Activated naive CD4-positive, alpha-beta T cell (primary cell): ENCODE data around the gene SQSTM1.

Source experiments
- DNase-seq, 4 experiments: peaks; one replicate each; lab custom pipeline; 2025; lab: John Stamatoyannopoulos, UW

Gene SQSTM1

DNA sequence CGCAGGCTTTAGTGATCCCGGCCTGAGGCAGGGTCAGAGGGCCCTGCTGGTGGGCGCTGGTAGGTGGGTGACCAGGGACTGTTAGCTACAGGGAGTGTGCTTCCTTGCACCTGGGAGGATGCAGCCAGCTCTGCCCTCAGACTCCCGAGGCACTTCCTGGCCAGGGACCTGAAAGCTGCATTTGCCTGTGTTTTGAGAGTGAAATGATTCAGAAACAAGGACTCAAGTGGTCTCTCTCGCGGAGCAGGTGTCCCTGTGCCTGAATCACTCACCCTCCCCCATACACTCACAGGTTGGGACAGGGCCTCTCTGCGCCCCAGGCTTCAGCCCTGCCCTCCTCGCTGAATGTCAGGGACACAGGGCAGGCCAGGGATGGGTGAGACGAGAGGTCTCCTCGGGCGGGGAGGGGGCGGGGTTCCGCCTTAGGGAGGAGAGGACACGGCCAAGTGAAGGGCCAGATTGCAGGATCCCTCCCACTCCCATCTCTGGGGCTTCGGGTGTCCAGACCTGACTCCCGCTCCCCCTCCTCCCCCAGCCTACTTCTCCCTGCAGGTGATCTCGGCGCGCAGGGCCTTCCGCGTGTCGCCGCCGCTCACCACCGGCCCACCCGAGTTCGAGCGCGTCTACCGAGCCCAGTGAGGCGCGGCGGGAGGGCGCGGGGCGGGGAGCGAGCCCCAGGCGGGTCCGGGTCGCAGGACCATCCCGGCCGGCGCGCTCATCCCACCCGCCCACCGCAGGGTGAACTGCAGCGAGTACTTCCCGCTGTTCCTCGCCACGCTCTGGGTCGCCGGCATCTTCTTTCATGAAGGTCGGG, 25.4 kb upstream of the SQSTM1 start:
- no peak for DNase-seq

DNA sequence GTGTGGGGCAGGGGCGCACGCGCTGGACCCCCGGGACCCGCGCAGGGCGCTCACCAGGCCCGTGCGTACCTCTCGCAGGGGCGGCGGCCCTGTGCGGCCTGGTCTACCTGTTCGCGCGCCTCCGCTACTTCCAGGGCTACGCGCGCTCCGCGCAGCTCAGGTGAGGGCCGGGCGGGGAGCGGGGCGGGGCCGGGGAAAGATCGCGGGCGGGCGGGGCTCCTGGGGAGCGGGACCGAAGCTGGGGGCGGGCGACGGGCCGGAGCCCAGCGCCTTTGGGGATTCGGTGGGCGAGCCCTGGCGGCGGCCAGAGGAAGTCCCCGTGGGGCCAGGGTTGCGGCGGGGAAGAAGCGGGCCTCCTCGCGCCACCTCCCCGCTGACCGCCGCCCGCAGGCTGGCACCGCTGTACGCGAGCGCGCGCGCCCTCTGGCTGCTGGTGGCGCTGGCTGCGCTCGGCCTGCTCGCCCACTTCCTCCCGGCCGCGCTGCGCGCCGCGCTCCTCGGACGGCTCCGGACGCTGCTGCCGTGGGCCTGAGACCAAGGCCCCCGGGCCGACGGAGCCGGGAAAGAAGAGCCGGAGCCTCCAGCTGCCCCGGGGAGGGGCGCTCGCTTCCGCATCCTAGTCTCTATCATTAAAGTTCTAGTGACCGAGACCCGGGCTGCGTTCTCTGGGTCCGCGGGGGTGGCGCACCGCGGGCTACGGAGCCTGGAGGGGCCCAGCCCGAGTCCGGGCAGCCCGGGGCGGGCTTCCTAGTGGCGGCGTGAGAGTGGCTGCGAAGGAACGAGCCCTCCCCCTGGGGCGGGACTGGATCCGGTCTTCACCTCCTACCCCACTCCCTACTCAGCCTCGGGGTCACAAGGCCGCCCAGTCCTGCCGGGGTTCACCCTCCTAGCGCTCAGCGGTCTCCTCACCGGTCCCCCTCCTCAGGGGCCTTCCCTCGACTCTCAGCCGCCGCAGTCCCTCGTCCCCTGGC, 24.6 kb upstream of the SQSTM1 start:
- DNase-seq = peak in 2 of 4 experiments; percentile 59 to 69

DNA sequence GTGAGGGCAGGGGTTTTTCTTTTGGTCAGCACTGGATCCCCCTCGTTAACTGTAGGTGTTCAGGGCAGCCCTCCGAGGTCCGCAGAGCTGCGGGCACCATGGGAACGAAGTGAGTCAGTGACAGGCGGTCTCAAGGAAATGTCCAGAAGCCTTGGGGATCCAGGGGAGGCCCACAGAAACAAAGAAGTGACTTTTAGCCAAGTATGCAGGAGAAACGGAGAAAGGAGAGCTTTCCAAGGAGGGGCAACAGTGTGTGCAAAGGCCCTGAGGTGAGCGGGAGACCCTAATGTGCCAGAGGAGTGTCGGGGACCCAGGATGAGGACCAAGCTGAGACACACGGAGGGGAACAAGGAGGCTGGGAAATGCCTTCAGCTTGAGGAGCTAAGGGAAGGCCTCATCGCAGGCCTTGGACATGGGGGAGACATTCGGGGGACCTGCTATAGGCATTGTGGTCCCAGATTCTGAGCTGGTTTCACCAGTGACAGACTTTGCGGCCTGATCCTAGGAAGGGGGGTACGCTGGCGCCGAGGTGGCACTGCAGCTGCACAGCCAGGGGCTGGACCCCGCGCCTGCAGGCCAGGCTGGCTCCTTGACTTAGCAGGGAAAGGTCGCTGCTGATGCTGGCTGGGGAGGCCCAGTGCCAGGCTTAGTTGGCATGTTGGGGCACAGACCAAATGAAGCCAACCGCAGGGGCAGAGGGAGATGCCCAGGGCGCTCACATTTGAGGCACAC, 23.7 kb upstream of the SQSTM1 start:
- no peak for DNase-seq

DNA sequence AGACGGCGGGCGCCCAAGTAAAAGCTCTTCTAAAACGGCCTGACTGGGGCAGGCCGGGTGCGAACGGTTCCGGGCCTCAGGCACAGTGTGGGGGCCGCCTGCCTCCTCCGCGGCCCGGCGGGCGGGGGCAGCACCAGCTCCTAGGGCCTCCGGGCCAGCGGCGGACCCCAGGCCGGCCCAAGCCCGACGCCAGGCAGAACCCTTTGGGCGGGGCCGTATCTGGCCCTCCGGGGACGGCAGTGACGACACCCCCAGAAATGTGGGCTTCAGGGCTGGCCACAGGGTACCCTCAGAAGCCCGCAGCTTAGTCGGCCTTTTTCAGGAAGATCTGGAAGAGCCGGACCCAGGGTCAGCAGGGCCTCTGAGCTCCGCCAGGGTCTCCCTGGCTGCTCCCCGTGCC, 23.0 kb upstream of the SQSTM1 start:
- DNase-seq = no peak

DNA sequence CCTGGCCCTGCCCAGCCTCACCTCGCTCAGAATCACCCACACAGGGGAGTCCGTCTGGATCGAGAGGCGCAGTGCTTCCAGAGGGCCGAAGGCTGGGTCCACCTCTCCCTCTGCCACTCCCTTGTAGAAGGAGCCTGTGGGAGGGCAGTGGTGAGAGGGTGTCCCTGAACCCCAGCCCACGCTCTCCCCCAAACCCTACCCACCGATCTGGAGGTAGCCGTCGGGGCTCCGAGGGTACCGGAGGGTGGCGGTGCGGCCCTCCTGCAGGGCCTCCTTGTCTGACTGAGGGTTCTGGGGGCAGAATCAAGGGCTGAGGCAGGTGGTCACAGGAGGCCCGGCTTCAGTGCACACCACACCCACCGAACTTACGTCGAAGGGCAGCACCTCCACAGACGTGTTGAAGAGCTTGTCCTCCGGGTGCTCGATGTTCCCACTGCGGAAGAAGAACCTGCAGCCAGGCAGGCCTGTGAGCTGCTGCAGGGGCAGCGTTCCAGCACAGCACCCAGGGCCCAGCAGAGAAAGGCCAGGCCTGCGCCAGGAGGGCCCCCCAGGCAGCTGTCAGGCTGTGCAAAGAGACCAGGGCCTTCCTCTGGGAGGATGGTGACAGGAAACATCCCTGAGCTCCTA, 22.4 kb upstream of the SQSTM1 start:
- DNase-seq = no peak

DNA sequence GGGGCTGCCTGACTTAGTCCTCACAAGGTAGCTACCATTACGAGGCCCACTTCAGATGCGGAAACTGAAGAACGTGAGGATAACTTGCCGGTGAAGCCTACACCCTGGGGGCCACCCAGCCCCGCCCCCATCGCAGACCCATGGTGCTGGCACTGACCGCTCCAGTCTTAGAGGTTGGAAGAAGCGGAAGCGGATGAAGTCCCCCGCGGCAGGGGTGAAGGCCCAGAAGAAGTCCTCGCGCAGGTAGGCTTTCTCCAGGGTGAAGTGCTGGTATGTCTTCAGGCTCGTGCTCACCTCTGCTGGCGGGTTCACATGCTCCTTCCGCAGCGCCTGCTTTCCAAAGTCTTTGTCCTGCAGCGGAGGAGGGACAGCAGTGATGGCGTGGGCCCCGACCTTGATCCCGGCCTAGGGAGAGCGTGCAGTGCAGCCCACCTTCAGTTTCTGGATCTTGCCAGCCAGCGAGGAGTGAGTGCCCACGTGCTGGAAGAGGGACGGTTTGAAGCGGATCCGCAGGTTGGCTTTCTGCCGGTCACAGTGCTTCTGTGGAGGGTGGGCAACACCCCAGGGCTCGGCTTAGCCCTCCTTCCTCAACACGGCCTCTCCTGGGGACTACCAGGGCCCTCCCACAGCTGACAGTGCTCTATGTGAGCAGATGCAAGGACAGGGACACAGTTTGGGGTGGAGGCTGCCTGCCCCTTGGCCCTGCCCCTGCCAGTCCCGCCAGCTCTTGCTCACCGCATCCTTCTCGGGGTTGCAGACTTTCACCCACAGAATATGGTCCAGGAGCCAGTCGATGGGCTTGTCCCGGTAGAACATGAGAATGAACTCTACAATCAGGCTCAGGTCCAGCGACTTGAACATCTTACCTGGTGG, 21.7 kb upstream of the SQSTM1 start:
- no peak for DNase-seq

DNA sequence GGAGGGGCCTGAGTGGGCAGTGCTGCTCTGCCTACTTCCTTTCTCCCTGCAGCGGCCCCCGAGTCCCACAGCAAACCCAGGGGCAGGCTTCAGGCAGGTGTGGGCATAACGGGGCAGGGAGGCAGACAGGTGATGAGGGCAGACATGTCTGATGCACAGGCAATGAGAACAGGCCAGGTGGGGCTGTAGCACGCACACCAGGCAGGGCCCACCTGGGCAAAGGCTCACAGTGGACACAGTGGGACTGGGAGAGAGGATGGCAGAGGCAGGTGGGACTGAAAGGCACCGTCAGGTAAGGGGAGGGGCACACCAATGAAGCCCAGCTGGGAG, 21.1 kb upstream of the SQSTM1 start:
- DNase-seq = no peak

DNA sequence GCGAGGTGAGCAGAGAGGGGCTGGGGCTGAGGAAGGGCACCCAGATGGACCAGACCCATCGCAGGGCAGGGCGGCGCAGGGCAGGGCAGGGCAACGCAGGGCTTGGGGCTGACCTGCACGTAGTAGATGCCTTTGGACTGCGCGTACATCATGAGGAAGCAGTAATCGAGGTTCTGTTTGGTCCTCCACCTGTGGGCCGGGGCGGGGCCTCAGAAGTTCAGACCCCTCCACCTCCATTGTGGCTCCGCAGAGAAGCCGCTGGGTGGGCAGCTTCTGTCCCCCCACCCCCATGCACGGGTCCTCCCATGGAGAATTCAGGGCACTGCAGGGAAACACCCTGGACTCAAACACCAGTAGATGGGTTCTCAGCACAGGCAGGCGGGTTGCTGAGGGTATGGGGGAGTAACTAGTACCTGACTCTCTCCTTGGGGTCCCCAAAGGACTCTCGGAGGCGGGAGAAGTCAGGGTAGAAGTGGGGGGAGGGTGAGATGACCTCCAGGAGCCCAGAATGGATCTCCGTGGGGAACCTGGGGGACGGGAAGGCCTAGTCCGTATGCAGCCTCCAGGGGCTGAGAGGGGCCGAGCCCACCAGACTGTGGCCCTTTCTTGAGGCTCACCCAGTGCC, 20.5 kb upstream of the SQSTM1 start:
- DNase-seq = no peak

DNA sequence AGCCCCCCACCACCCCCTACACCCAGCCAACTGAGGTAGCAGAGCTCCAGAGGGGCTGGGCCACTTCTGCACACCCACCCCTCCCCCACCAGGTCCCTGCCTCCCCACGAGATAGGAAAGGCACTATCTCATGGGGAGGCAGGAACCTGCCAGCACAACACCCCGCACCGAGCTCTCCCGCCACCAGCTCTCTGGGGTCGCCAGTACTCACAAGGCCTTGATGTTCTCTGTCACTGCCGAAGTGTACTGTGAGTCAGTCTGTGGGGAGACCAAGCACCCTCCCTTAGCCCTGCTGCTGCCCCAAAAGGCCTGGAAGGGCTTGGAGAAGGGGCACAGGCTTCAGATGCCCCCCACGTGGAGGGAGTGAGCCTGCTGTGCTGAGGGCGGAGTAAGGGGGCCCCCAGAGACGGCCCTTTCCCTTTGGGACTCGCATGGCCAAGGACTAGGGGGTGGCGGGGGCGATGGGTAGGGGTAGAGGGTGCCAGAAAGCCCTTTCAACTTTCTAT, 20.0 kb upstream of the SQSTM1 start:
- DNase-seq = no peak

DNA sequence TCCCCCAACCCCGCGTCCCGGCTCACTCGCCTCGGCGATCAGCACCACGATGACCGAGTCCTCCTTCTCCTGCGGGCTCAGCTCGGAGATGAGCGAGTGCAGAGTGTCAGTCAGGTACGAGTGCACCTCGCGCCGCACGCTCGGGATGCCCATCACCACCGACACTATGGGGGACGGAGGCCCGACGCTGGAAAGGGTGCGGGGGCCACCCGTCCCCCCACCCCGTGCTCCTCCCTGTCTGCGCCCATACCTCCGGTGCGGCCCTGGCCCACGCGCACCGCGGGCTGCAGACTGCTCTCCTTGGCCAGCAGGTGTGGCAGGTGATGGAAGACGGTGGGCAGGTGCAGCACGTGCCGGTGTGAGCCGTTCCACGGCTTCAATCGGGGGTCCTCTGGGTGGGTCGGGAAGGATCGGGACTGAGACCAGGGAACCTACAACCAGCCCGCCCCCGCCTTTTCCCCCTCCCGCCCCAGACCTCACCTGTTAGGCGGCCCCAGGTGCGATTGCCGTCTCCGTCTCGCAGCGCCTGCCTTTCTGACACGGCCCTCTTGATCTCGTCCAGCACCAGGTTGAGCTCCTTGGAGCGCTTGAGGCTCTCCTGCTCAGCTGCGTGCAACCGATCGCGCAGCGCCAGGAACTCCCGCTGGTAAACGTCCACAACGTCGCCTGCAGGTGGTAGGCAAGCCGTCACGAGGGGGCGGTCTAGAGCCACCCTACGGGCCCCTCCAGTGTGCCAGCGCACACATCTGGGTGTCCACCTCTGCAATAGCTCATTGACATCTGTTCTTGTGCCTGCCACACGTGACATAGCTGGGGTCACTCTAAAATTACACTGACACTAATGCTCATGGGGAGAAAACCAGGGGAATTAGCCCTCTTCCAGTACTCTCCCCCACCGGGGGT, 19.1 kb upstream of the SQSTM1 start:
- DNase-seq = peak; percentile 51 to 83 (median 74)

DNA sequence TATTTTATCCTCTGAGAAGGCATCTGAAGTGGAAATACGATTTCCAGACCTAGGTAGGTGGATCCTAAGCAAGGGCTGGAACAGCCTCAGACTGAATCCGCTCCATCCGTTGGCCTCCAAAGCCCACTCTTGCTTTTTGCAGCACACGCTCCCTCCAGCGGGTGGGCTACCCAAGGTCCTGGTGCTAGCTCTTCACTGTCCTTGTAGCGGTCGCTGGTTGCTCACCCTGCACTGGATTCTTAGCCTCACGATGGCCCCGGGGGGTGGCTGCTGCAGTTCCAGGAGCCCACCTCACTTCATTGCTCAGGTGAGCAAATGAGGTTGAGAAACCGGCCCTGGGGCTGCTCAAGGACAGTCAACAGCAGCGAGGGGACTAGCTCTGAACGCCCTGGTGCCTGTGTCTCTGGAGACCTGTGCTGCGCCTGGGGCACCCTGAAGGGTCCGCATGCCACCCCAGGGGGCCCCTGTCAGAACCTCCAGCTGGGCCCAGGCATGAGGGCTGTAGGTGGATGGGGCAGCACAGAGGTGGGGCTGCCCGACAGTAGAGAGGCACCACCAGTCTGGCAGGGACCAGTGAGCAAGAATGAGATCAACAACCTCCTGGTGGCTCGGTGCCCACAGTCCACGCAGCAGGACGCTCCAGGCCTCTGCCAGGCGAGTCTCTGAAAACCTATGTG, 18.4 kb upstream of the SQSTM1 start:
- DNase-seq = no peak

DNA sequence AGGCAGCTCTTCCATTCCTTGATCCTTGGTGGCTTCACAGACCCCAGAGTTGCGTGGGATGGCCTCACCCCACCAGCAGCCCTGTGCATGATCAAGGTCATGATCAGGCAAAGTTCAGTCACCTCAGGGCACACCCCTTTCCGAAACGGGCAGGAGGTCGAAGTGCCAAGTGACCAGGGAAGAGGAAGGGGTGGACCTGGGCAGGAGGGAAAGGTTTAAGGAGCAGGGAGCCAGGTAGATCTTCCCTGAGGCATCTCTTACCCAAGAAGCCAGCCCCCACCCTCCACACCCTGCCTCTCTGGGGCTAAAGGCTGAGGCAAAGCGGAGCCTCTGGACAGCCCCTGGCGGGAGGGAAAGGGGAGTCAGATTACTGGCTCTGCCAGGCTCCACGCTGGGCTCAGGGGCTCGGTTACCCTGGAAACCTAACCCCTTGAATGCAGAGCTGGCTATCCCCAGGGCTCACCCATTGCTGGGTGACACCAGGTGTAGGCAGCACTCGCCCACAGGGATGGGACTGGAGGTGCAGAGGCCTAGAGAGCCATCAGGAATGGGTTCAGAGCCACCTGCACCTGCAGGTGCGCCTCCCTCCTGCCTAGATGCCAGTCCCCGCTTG, 17.6 kb upstream of the SQSTM1 start:
- no peak for DNase-seq

DNA sequence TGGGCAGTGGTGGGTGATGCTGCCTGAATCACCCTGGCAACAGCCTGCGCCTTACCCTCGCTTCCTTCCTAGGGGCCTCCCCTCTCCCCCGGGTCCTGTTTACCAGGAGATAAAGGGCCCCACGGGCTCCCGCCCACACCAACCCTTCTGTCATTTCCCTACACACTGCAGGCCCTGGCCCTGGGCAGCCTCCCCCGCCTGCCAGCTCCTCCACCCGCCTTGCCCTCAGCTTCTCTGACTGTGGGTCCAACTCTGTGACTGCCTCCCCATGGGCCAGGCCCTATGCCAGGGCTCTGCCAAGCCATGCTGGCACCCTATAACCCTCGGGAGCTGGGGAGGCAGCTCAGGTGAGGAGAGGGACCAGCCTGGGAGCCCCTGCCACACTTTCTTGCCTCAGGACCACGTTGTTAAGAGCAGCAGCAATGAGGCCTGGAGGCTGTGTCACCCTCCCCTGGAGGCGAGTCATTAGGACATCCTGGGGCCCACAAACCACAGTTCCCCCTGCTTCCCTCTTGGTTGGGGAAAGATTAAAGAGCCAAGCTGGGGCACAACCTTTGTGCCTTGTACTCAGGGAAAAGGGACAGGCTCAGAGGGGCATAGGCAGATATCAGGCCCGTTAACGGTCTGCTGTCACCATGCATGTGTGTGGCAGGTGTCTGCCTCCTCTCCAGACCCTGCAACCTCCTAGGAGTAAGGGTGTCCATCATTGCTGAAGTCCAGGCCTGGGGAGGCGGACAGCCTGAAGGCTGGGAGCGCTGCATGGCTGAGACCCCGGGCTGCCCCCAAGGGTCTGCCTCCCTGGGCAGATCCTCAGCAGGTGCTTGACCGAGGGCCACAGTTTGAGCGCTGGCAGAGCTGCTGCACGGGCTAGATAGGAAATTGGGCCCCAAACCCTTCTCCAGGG, 16.8 kb upstream of the SQSTM1 start:
- DNase-seq = no peak

DNA sequence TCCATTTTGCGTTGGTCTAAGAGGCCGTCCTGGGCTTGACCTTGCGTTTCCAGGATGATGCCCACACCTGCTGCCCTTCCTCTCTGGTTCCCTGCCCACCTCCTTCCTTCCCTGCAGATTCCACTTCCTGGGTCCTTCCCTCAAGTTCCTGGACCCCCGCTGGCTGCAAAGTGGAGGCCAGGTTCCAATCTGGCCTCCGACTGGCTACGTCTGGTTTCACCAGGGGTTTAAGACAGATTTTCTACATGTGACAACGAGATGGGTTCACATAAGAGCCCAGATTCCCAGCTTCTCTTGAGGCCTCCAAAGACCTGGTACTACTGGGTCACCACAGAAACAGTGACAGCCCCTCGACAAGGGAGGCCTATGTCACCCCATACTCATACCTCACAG, 16.2 kb upstream of the SQSTM1 start:
- no peak for DNase-seq

DNA sequence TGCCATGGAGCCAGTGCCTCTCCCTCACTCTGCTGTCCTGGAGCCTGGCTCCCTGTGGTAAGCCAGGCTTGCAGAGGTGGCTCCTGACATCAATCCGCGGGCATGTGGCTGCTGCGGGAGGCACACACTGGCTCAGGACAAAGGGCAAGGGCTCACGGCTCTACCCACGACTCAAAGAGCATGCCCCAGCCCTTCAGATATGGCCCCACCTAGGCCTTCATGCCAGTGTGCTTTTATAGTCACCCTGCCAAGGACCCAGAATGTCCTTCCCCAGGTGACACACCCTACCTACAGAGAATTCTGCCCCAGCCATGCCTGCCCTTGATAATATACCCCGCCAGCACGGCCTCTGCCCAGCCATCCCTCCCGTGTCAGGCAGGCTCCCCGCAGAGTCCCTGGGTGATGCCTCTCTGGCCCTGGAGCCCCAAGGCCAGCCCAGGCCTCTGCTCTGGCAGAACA, 15.6 kb upstream of the SQSTM1 start:
- DNase-seq = no peak

DNA sequence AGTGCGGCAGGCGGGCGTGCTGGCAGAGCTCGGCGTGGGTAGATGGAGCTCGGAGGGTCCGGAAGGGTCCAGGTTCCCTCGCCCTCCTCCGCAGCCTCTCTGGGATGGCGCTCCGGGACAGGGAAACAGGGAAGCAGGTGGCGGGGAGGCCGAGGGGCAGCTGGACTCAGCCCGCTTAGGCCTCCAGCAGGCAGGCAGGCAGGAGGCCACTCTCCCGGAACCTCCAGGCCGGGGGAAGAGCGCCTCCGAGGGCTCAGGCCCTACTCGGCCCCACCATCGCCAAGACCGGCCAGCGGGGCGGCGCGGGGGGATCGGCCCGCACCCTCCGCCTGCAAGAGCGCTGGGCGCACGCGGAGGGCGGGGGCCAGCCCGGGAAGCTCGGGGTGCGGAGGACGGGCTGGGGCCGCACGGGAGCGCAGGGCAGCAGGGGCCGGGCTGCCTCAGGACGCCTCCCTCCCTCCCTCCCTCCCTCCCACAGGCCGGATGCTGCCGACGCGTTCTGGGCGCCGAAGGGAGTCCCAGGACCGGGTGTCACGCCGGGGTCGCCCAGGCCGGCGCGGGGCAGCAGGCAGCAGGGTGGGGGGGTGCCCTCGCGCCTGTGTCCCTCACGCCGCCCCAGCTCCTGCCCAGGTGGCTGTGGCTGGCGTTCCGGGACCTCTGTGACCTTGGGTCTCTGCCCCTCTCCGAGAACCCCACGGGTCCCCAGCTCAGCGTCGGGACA, 15.0 kb upstream of the SQSTM1 start:
- DNase-seq = no peak
